Left kidney (tissue), 2 donors: ENCODE results near the gene GRID1. TPM values are rescaled to one million over a fixed set of nuclear protein-coding genes. Genes with fewer than 3 reads are reported as not detected.
"Not testable (repeated sequence)": the region's sequence is repeated elsewhere in the genome, so short reads cannot be mapped to it uniquely, and the experiment has no call there.

ENCODE experiments used
- DNase-seq: peaks from one replicate; pipeline ENCODE4 v3.0.0-alpha.2; 2013
- polyA plus RNA-seq: library from polyadenylated mRNA; unstranded; fragments of 120-200 nt; gene quantifications from one replicate; pipeline ENCODE4 v1.2.1, GENCODE V29; 2013; ENCODE audit not compliant: insufficient read length

GRID1 gene
- polyA plus RNA-seq, 1 donor = 1.1 TPM

DNA sequence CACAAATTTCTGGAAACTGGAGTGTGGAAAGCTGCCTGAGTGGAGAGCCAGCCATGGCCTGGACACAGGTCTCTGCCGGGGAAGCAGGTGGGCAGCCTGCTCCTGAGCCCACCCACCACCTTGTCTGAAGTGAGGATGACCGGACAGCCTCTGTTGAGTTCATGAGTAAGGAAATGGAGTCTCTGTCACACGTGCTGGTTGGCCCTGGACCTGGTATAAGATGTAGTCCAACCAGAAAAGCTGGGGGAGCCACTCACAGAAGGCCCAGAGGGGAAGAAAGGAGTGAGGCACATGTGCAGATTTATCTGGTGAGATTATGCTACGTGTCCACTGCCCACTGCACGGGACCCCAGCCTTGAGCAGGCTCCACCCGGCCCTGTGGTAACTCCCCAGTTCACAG is 383.5 kb downstream of the GRID1 start:
- DNase-seq = no peak

DNA sequence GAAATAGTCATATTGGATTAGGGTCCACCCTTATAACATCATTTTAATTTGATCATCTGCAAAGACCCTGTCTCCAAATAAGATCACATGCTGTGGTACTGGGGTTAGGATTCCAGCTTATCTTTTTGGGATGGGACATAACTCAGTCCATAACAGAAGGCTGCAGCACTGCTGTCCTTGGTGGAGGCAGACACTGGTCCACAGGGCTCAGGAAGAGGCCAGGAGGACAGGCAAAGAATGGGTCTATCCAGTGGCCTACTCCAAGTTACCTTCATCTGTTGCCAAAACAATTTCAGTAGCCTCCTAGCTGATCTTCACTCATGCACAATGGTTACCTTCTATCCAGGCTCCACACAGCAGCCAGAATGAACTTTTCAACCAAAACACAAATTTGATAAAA is 387.0 kb downstream of the GRID1 start:
- no peak for DNase-seq

DNA sequence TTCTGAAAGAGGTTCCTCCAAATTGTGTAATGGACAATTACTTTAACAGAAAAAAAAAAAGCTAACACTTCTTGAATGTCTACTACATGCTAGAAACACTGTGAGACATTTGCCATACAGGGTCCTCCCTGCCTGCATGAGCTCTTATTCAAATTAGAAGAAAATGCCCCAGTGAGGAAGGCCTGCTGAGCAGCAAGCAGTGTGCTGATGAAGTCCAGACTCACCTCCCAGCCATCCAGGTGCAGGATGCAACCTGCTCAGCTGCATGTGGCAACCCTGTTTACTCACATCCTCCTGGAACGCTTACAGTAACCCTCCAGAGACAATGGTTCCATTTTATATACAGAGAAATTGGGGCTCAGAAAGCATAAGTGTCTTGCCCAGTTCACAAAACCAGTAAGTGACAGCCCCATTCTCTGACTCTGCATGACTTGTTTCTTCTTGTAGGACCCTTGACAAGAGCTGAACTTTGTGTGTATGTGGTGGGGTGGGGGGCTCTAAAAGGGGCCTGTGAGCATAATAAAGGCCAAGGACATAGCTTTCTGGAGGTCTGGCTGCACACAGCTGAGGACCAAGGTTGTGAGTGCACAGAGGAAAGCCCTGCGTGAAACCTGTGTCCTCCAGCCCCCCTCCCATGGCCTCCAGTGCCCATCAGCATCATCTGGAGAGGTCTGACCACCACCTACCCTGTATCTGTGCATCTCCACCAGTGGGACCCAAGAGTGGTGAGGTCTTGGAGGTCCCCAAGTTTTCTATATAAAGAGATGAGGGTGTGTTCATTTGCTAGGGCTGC is 387.8 kb downstream of the GRID1 start:
- no peak for DNase-seq

DNA sequence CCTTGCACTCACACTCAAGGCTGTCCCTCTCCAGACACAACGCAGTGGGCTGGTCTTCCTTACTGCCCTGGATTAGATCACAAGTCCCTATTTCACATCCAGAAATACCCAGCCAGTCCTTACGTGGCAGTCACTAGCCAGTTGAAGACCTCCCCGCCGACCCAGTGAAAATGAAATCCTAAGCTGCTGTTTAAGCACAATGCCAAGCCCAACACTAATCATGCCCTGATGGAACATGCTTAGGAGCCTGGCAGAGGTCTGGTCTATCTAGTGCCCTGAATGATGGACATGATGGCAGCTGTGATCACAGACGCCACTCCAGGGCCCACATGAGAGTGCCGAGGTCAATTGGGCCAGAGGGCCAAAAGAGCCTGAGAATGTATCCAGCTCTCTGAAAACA is 389.0 kb downstream of the GRID1 start:
- DNase-seq = no peak

DNA sequence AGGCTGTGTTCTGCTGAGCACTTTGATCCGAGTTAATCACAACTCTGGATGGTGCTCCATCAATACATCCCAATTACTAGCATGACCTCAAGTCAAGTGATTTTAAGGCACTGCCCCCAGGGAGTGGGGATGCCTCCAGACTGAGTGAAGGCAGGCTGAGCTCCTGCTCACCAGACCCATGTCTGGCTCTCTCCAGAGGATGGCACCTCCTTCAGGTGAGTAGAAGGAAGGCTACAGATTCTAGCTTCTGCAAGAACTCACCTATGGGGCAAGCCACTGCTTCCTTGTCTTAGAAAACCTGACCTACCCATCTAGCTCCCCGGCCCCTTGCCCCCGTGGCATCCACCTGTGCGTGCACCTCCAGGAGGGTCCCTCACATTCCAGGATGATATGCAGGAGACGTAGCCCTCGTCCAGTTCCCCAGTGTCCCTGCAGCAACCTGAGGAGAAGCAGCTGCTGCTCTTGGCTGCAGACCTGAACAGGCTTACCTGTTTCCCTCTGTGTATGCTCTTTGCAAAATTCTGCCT is 390.3 kb downstream of the GRID1 start:
- no peak for DNase-seq

DNA sequence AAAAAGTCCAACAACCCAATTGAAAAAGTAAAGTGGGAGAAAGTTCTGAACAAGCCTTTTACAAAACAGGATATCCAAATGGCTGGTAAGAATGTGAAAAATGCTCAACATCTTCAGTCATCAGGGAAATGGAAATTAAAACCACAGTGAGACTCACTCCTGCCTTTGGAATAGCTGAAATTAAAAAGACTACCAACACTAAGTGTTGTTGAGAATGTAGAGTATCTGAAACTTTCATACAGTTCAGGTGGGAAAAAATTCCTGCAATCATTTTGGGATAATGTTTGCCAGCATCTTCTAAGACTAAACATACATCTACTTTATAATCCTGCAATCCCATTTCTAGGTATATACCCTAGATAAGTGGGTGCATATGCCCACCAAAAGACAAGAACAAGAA is 395.1 kb downstream of the GRID1 start:
- no peak for DNase-seq

DNA sequence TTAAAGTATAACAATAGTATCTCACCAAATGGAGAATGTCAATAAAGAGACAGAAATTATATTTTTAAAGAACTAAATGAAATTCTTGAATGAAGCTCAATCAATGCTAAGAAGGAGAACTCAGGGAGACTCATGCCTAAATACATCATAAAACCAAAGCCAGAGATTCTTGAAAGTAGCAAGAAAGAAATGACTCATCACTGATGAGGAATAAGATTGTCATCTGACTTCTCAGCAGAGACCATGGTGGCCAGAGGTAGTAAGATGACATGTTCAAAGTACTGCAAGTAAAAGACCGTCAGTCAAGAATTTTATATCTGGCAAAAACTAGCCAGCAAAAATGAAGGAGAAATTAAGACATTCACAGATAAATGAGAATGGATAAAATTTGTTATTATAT is 399.0 kb downstream of the GRID1 start:
- DNase-seq = no peak

DNA sequence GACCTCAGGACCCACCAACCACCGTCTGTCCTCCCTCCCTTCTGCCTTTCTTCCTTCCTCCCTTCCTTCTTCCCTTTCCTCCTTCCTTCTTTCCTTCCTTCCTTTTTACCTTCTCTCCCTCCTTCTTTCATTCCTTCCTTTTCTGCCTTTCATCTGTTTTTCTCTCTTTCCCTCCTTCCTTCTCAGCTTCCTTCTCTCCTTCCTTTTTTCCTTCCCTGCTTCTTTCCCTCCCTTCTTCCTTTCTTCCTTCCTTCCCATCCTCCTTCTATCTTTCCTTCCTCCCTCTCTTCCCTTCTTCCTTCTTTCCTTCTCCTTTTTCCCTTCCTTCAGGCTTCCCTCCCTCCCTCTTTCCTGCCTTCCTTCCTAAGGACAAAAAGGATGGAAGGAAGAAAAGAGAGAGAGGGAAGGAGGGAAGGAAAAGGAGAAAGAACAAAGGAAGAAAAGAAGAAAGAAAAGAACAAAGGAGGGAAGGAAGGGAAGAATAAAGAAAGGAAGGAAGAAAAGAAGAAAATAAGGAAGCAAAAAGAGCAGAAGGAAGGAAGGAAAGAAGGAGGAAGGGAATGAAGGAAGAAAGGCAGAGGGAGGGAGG is 405.0 kb downstream of the GRID1 start:
- DNase-seq = no peak

DNA sequence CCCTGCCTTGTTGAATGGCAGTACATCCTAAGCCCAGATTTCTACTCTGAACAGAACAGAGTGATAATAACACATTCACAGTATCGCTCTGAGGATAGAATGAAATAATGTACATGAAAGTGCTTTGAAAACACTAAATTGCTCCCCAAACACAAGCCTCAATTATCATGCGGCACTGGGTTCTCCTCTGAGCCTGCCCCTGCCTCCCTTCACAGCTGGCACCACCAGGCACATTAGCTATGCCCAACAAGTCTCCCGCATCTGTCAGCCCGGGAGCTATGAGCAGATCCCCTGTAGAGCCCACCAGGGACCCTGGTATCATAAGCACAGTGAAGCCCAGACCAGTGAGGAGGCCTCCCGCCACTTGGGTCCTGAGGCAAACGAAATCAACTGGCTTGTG is 405.5 kb downstream of the GRID1 start:
- DNase-seq = no peak

DNA sequence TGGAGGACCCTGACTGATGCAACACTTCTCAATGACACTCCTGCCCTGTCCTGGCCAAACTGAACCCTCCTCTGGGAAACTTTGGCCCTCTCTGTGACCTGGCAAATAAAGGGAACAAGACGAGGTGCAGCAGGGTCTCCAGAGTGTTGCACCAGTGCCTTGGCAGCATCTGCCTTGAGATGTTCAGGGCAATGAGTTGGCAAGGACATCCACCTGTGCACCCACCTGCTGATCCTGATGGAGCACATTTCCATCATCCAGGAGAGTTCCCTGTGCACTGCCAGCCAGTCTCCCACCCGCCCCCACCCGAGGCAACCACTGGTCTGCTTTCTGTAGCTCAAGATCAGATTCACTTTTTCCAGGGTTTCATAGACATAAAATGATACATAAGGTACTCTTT is 407.4 kb downstream of the GRID1 start:
- DNase-seq = no peak

DNA sequence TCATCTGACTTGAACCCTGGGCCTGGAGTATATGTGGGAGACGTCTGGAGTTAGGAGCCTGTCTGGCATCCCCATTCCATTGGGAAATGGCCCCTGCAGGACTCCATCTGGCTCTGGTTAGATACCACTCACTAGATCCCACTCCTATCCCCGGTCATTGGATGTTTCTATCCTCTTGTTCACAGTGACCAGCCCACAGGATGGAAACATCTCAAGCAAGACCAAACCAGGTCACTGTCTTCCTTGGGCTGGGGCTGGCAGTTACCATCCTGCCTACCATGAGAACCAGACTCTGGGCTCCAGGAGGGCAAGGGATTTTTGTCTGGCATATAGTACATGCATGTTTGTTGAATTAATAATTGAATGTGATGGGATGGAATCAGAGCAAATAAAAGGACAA is 415.7 kb downstream of the GRID1 start:
- DNase-seq = no peak

DNA sequence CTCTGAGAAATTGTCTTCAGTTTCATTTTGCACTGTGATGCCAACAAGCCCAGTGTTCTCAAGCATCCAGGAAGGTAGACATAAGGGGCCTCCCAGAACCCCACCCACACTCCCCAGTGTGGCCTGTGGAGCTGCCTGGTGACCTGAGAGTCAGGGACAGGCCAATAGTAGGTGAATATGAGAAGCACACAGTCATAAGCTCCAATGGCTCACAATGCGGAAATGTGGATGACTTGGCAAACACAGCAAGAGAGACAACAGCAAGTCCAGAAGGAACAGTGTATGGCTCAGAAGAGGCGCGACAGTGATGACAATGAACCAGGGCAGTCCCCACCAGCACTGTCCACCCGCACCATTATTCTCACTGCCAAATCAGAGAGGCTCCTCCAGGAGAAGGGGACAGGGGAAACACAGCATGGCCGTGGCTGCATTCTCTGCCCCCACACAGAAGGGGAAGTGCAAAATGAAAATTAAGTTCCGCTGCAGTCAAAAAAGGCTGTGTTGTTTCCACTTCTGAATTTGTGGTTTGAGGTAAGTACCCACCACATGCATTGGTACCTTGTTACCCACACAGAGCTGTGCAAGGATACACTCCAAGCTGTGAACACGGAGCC is 419.8 kb downstream of the GRID1 start:
- no peak for DNase-seq

DNA sequence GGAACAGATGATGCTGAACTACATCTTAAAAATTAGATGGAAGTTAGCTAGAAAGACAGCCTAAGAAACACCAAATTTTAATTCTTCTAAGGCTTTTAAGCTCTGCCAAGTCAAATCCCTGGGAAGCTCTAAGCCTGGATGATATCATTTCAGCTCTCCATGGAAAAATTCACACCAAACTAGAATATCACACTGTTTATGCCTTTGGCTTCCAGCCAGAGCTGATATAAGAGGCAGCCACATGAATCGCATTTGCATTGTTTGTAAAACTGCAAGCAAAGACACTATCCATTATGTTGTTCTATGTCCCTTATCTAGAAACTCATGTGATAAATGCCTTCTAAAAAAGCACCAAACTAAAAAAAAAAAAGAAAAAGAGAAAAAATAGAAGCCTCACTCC is 430.4 kb downstream of the GRID1 start:
- DNase-seq = no peak

DNA sequence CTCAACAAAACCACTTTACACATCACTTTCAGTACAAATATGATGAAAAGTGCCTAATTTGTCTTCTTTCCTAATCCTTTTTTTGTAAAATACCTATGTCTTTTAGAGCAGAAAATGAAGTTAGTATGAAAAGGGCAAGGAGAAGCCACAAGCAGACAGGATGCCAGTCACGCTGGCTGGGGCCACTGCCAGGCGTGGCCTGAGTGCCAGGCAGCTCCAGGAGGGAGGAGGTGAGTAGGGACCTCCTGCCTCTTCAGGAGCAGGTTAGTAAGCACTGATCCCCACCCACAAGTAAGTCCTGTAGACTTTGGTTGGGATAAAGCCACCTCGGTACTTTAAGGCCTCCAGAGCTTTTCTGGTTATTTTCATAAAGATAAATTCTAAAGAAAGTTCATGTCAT is 432.0 kb downstream of the GRID1 start:
- DNase-seq = no peak

DNA sequence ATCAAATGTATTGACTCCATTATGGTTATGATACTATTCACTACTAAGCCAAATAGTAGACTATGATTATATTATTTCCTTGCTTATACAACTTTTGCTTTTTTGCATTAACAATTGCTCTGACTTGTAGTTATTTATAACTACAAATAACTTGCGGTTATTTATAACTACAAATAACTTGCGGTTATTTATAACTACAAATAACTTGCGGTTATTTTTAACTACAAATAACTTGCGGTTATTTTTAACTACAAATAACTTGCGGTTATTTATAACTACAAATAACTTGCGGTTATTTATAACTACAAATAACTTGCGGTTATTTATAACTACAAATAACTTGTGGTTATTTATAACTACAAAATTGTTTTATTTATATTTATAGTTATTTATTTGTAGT is 436.6 kb downstream of the GRID1 start:
- not testable (repeated sequence) for DNase-seq

DNA sequence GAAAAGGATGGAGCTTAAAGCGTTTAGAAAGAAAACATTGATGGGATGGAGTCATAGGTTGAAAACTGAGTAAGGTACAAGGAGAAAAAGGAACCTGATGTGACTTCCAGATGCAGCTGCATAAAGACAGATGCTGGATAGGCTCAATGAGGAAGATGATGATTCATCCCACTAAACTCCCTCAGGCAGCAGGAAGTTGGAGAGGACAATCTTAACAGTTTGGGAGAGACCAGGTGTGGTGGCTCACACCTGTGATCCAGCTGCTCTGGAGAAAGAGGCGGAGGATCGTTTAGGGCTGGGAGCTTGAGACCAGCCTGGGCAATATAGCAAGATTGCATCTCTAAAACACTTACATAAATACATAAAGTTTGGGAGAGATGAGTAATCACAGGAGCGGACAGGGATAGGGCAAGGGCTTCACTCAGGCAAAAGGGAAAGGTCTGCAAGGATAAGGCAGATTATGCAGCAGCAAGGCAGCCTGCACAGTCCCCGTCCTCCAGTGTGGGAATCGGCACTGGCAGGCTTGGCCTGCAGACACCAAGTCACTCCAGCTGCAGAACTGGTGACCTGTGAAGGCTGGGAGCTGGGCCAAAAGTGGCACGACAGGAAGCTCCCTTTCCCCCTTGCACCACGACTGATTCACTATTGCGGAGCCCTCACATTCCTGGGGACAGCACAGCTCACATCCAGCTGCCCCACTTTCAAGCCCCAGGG is 438.5 kb downstream of the GRID1 start:
- no peak for DNase-seq

DNA sequence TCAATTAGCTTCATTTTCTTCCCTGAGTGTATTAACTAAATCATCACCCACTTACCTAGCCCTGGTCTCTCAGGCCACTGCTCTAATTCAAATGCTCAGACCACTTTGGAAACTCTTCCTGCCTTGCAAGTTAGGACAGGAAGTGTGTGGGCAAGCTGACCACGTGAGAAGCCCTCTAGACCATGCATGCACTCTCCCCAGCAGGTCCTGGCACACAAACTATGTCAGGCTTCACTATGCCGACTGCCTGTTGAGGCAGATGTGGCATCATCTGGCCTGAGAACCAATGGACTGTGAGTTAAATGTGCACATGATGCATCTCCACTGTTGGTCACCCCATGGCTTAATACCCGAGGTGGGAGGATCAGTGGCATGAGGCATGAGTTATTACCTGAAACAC is 439.6 kb downstream of the GRID1 start:
- no peak for DNase-seq

DNA sequence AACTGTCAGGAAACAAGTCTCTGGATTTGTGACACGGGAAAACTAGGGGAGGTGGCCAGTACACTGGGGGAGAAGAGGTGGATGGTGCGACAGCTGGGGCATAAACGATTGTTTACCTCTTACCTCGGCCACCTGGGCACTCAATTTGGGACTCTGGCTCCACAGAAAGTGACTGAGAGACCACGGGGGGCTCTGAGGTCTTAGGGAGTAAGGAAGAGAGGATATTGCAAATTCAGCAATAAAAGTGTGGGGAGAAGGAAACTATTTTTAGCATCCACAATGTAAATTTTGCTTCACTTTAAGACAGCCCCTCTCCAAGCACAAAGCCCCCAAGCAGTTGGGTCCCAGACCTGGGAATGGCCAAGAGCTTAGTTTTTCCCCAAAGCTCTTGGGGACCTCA is 440.5 kb downstream of the GRID1 start:
- DNase-seq = no peak

DNA sequence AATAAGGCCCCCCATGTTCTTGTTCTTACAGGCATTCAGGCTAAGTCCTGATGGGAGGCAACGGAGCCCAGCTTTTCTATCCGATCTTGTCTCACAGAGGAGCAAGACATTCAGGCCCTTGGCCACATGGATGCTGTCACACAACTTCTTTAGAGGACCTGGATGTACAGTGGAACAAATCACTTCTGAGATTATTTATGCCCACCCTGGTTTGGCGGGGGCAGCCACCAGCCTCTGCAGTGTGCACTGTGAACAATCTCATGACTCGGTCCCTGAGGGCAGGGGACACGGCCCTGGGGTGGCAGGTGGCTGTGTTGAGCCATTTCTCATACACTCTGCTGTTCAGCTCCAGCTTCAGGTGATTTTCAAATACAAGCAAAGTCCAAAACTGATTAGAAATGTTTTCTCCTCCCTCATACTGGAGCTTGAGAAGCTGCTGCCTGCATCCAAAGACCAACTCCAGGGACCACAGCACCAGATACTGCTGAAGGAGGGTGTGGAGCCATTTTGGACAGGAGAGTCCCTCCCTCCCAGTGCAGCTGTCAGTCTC is 441.3 kb downstream of the GRID1 start:
- no peak for DNase-seq

DNA sequence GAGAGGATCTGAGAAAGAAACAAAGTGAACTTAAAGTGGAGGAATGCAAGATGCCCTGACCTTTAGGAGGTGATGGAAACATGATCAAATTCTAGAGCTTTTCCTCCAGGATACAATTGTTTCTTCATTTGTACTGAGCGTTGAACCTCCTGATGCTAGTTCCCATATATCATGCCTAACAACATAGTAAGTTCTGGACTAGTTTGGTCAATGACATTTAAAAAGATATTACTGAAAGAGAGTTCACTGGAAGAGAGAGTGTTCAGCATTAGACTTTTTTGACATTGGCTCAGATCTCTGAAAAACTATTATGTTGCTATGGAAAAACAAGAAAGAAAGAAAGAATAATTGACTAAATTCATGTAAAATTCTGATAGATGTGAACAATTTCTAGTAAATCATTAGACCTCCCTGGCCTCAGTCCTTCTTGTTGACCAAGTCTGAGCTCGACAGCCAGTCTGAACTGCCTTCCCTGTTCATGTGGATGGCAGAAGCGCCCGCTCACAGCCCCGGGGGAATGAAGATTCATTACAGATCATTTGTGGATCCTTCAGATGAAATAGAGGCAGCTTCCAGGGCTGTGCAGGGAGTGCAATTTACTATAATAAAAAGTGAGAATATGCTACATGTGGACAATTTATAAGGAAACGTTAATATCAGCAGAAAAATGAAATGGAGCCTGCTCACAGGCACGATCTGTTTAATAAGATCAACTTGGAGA is 442.1 kb downstream of the GRID1 start:
- no peak for DNase-seq

DNA sequence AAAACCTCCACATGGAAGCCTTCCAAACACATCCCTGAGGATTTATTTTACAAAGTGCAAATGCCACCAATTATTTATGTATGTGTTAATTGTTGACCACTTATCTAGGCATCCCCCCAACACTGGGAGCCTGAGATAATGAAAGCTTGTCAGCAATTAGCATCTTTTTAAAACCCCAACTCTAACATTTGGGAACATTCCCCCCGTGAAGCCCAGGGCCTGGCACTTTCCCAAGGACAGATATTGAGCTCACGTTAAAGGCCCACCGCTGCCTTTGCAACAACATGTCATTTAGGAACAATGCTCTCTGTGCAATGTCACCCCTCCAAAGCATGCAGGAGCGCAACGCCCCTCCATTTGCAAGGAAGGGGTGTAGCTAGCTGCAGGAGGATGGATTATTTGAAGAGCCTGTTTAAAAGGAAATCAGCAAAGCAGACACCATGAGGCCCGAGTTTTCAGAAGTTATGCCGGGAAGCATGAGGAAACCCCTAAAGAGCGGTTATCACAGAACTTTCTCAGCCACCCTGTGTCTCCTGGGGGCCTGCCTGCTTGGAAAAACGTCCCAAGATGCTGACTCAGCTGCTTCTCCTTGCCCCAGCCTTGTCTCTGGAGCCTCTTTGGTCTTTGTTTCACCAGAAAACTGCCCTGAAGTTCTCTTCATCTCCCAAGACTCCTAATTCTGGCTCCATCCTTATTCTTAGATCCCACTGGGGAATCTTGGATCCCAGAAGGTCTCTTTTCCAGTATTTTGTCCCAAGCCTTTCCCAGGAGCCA is 444.1 kb downstream of the GRID1 start:
- no peak for DNase-seq
